ENCODE results near the gene SLCO3A1. TPM values are rescaled to one million over a fixed set of nuclear protein-coding genes. Genes with fewer than 3 reads are reported as not detected.

SLCO3A1 gene
- total RNA-seq, 3 donors from 2014 or later, result 13.4 to 23.8 (median 14.3) TPM

GRCh38 chr15:91864664-91865063 lies 11.2 kb downstream of the SLCO3A1 start:
- ATAC-seq (no peak), DNase-seq (no peak)
- no peaks in the 10 kb centered on the region for H3K36me3 ChIP-seq (ENCODE audit: low read depth)
- intact Hi-C loops (cut with DNase I, micrococcal nuclease), result no loop called here
- H3K4me1 ChIP-seq (ENCODE audit: low read depth), result peaks cover 27% of the 10 kb centered on the region
- H3K4me3 ChIP-seq, result no peak overlapping the region
- no peak for TF ChIP-seq CTCF (IDR thresholded peaks at IDR 0.05)
- no peaks in the 10 kb centered on the region for H3K9me3 ChIP-seq

GRCh38 chr15:91865486-91865885 lies 12.0 kb downstream of the SLCO3A1 start:
- H3K9me3 ChIP-seq, result no peaks in the 10 kb centered on the region
- intact Hi-C loops (cut with DNase I, micrococcal nuclease), result no loop called here
- TF ChIP-seq CTCF (IDR thresholded peaks at IDR 0.05), result no peak
- no peak overlapping the region for H3K4me3 ChIP-seq
- H3K36me3 ChIP-seq (ENCODE audit: low read depth), result no peaks in the 10 kb centered on the region
- DNase-seq, result no peak
- ATAC-seq, result no peak
- H3K4me1 ChIP-seq (ENCODE audit: low read depth), result peaks cover 27% of the 10 kb centered on the region

- intact Hi-C loops (cut with DNase I, micrococcal nuclease), result no loop called here
- Histone ChIP-seq H3K4me1 (ENCODE audit: low read depth) (peaks cover 27% of the 10 kb centered on the region), H3K9me3 (no peaks in the 10 kb centered on the region), H3K36me3 (ENCODE audit: low read depth) (no peaks in the 10 kb centered on the region), H3K4me3 (no peak overlapping the region)
- no peak for DNase-seq
- TF ChIP-seq CTCF (IDR thresholded peaks at IDR 0.05), result no peak
- no peak for ATAC-seq
Observed at GRCh38 chr15:91865950-91866349, 12.4 kb downstream of the SLCO3A1 start.

- ATAC-seq, result peak; percentile 16
- intact Hi-C loops (cut with DNase I, micrococcal nuclease), result no loop called here
Observed at GRCh38 chr15:91866371-91866905, 12.9 kb downstream of the SLCO3A1 start.

GRCh38 chr15:91866971-91867372 lies 13.5 kb downstream of the SLCO3A1 start:
- ATAC-seq, result peak; percentile 7
- no peaks in the 10 kb centered on the region for H3K36me3 ChIP-seq (ENCODE audit: low read depth)
- DNase-seq, result peak in 1 of 3 donors; percentile 54
- no peak for TF ChIP-seq CTCF (IDR thresholded peaks at IDR 0.05)
- intact Hi-C loops (cut with DNase I, micrococcal nuclease), result no loop called here
- H3K4me3 ChIP-seq, result no peak overlapping the region
- H3K4me1 ChIP-seq (ENCODE audit: low read depth), result peaks cover 24% of the 10 kb centered on the region
- H3K9me3 ChIP-seq, result no peaks in the 10 kb centered on the region

More at GRCh38 chr15:91866371-91866905, 12.9 kb downstream of the SLCO3A1 start:
- Histone ChIP-seq H3K9me3 (no peaks in the 10 kb centered on the region), H3K36me3 (ENCODE audit: low read depth) (no peaks in the 10 kb centered on the region), H3K4me1 (ENCODE audit: low read depth) (peaks cover 27% of the 10 kb centered on the region), H3K4me3 (no peak overlapping the region)
- DNase-seq, result no peak
- no peak for TF ChIP-seq CTCF (IDR thresholded peaks at IDR 0.05)

GRCh38 chr15:91867581-91868026 lies 14.1 kb downstream of the SLCO3A1 start:
- no peak for TF ChIP-seq CTCF (IDR thresholded peaks at IDR 0.05)
- Histone ChIP-seq H3K4me1 (ENCODE audit: low read depth) (peaks cover 24% of the 10 kb centered on the region), H3K36me3 (ENCODE audit: low read depth) (no peaks in the 10 kb centered on the region), H3K4me3 (no peak overlapping the region), H3K9me3 (no peaks in the 10 kb centered on the region)
- peak; percentile 78 to 88 (median 83) for DNase-seq
- intact Hi-C loops (cut with DNase I, micrococcal nuclease), result no loop called here
- ATAC-seq, result peak; percentile 99

Measured in mucosa of descending colon (tissue), 3 donors.